Upper lobe of left lung (tissue), 6 donors: ENCODE results near the gene KLHL13. TPM values are rescaled to one million over a fixed set of nuclear protein-coding genes. Genes with fewer than 3 reads are reported as not detected.
"Not testable (repeated sequence)": the region's sequence is repeated elsewhere in the genome, so short reads cannot be mapped to it uniquely, and the experiment has no call there.

Experiments used
- ATAC-seq, 2 donors: fragments of 200-7000 bp; cut with Tn5 transposase; one replicate each; pipeline ENCODE4 v1.9.1; 2022; ENCODE audit warnings: mild to moderate bottlenecking in 2 of 2, moderate library complexity in 2 of 2; ENCODE audit not compliant: low FRiP score in 2 of 2
- DNase-seq, 2 donors: peaks; one replicate each; pipeline ENCODE4 v3.0.0-alpha.2; 2019 to 2020
- H3K27ac ChIP-seq, 4 donors: fragments of 200-600 bp; sonication (generic); one replicate each; pipeline ENCODE4 v1.5.1; 2016 to 2019
- H3K27me3 ChIP-seq, 4 donors: fragments of 200-600 bp; sonication (generic); one replicate each; pipeline ENCODE4 v1.5.1; 2017 to 2019
- H3K36me3 ChIP-seq, 4 donors: fragments of 200-600 bp; sonication (generic); one replicate each; pipeline ENCODE4 v1.5.1; 2016 to 2019
- H3K4me1 ChIP-seq, 4 donors: fragments of 200-600 bp; sonication (generic); one replicate each; pipeline ENCODE4 v1.5.1; 2018 to 2019
- H3K4me3 ChIP-seq, 4 donors: fragments of 200-600 bp; sonication (generic); one replicate each; pipeline ENCODE4 v1.5.1; 2017 to 2019; ENCODE audit warnings: mild to moderate bottlenecking in 2 of 4, moderate library complexity in 1 of 4
- H3K9me3 ChIP-seq, 4 donors: fragments of 200-600 bp; sonication (generic); one replicate each; pipeline ENCODE4 v1.5.1; 2018 to 2019
- EP300 ChIP-seq, 4 donors: sonication (generic); formaldehyde crosslinking; IDR thresholded peaks; one replicate each; pipeline ENCODE4 v1.5.1; 2017; ENCODE audit warnings: antibody characterized with exemption in 4 of 4, control low read depth in 2 of 4
- POLR2A ChIP-seq, 4 donors: fragments of 450-650 bp; IDR thresholded peaks; one replicate each; pipeline ENCODE4 v1.5.1; 2016 to 2017; ENCODE audit warnings: antibody characterized with exemption in 4 of 4, mild to moderate bottlenecking in 2 of 4
- POLR2AphosphoS5 ChIP-seq, 2 donors: sonication (generic); formaldehyde crosslinking; IDR thresholded peaks; one replicate each; pipeline ENCODE4 v1.5.1; 2017; ENCODE audit warnings: antibody characterized with exemption in 2 of 2
- WGBS, 2 donors: methylation state at CpG; one replicate each; pipeline ENCODE4 v1.1.5; 2017 to 2018; 5-methylcytosine and 5-hydroxymethylcytosine counted together
- total RNA-seq, 6 donors: library from RNA; depleted of rRNA in 4 of 6; stranded (reverse); fragments of >200 nt in 4 of 6; gene quantifications; one replicate each; pipeline versions ENCODE4 v1.1.0 to v1.2.1, GENCODE V29; 2016 to 2021
- TF ChIP-seq, protein P1 (sequence below), 6 experiments: fragments of 450-650 bp in 4 of 6; fragments of 200-600 bp in 2 of 6; sonication (generic) in 2 of 6; IDR thresholded peaks; one replicate each; pipeline ENCODE4 v1.5.1; 2016 to 2019; ENCODE audit warnings: antibody characterized with exemption in 6 of 6
- donor health status: DM: no; HTN: no; CAD: no; lungs with moderate emphysema.
- donor health status: DM: no; HTN: yes; CAD: no; lungs with severe emphysema.

KLHL13 gene
- total RNA-seq, 6 donors from 2014 or later: 0.63 to 3.8 (median 0.89) TPM; not detected in 1

DNA sequence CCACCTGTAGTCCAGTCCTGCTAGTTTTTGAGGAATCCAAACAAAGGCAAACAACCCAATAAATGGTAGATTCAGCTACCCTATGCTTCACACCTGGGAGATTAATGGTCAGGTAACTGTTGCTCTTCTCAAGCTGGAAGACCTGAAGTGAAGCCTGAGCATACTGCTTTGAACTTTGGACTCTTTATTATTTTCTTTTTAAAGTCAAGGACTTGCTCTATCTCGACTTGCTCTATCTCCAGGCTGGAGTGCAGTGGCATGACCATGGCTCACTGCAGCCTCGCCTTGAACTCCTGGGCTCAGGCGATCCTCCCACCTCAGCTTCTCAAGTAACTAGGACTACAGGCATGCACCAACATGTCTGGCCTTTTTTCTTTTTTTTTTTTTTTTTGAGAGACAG, 14.7 kb upstream of the KLHL13 start:
- H3K4me1 ChIP-seq: no peaks in the 10 kb centered on the region
- no peak for TF ChIP-seq EP300 (IDR thresholded peaks at IDR 0.05)
- no peak for TF ChIP-seq POLR2A (IDR thresholded peaks at IDR 0.05)
- TF ChIP-seq, protein P1, sequence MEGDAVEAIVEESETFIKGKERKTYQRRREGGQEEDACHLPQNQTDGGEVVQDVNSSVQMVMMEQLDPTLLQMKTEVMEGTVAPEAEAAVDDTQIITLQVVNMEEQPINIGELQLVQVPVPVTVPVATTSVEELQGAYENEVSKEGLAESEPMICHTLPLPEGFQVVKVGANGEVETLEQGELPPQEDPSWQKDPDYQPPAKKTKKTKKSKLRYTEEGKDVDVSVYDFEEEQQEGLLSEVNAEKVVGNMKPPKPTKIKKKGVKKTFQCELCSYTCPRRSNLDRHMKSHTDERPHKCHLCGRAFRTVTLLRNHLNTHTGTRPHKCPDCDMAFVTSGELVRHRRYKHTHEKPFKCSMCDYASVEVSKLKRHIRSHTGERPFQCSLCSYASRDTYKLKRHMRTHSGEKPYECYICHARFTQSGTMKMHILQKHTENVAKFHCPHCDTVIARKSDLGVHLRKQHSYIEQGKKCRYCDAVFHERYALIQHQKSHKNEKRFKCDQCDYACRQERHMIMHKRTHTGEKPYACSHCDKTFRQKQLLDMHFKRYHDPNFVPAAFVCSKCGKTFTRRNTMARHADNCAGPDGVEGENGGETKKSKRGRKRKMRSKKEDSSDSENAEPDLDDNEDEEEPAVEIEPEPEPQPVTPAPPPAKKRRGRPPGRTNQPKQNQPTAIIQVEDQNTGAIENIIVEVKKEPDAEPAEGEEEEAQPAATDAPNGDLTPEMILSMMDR (IDR thresholded peaks at IDR 0.05): no peak
- no peak for TF ChIP-seq POLR2AphosphoS5 (IDR thresholded peaks at IDR 0.05)
- WGBS, 2 donors: 72 to 85% methylated on average over 2 to 3 of the region's 3 CpGs
- H3K36me3 ChIP-seq: no peaks in the 10 kb centered on the region
- H3K4me3 ChIP-seq: no peak overlapping the region
- ATAC-seq (no peak), DNase-seq (no peak)
- no peaks in the 10 kb centered on the region for H3K9me3 ChIP-seq
- no peak overlapping the region for H3K27ac ChIP-seq
- H3K27me3 ChIP-seq: no peaks in the 10 kb centered on the region

DNA sequence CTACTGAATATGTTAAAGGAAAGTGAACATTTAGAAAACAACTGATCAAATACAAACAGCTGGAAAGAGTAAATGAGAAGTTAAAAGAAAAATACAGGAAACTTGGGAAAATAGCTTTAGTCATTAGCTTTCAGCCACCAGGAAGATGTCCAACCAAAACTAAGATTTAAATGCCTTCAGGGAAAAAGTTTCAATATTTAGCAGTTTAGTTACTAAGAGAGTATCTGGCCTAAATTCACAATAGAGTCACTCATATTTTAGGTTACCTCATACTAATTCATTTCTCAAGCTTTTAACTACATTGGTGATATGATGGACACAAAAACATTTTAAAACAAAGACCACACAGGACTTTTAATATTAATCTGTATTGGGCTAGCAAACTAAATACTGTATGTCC, 13.1 kb upstream of the KLHL13 start:
- Histone ChIP-seq H3K36me3 (no peaks in the 10 kb centered on the region), H3K9me3 (no peaks in the 10 kb centered on the region), H3K27me3 (no peaks in the 10 kb centered on the region), H3K4me3 (no peak overlapping the region), H3K27ac (no peak overlapping the region), H3K4me1 (no peaks in the 10 kb centered on the region)
- DNase-seq (no peak), ATAC-seq (no peak)
- TF ChIP-seq EP300 (IDR thresholded peaks at IDR 0.05) (no peak), POLR2A (IDR thresholded peaks at IDR 0.05) (no peak), POLR2AphosphoS5 (IDR thresholded peaks at IDR 0.05) (no peak)
- TF ChIP-seq, protein P1 (IDR thresholded peaks at IDR 0.05): no peak

DNA sequence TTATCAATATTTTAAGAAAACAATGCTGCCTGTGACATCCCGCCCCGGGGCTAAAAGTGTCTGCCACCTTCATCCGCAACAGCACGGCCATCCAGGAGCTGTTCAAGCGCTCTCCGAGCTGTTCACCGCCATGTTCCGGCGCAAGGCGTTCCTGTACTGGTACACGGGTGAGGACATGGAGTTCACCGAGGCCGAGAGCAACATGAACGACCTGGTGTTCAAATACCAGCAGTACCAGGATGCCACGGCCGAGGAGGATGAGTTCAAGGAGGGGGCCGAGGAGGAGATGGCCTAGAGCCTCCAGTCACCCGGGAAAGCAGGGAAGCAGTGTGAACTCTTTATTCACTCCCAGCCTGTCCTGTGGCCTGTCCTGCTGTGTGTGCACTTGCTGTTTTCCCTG, 12.1 kb upstream of the KLHL13 start:
- Histone ChIP-seq H3K36me3 (no peaks in the 10 kb centered on the region), H3K9me3 (no peaks in the 10 kb centered on the region), H3K4me1 (no peaks in the 10 kb centered on the region), H3K4me3 (no peak overlapping the region), H3K27ac (no peak overlapping the region), H3K27me3 (no peaks in the 10 kb centered on the region)
- no peak for ATAC-seq
- WGBS, 2 donors: 87 to 90% methylated on average over 3 to 18 of the region's 18 CpGs
- no peak for TF ChIP-seq POLR2AphosphoS5 (IDR thresholded peaks at IDR 0.05)
- DNase-seq: peak in 1 of 2 donors; percentile 2

DNA sequence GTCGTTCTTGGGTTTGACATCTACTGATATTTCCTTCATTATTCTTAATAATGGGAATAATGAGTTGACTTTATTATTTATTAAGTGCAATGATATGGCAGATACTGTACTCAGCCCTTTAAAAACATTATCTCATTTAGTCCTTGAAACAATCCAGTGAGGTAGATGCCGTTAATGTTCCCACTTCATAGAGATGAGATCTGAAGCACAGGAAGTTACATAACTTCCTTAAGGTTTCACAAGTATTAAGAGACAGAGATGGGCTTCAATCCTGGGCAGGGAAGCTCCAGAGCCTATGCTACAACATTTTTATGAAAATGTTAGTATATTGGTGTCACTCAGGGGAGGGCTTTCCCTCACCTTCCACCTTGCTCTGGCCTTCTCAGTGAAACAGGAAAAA, 9.7 kb upstream of the KLHL13 start:
- H3K4me1 ChIP-seq: no peaks in the 10 kb centered on the region
- no peak overlapping the region for H3K4me3 ChIP-seq
- ATAC-seq (no peak), DNase-seq (no peak)
- WGBS, 2 donors: 40 to 51% methylated on average over 2 of the region's 2 CpGs
- TF ChIP-seq, protein P1 (IDR thresholded peaks at IDR 0.05): no peak
- H3K36me3 ChIP-seq: no peaks in the 10 kb centered on the region
- no peak overlapping the region for H3K27ac ChIP-seq
- no peaks in the 10 kb centered on the region for H3K27me3 ChIP-seq
- H3K9me3 ChIP-seq: no peaks in the 10 kb centered on the region

DNA sequence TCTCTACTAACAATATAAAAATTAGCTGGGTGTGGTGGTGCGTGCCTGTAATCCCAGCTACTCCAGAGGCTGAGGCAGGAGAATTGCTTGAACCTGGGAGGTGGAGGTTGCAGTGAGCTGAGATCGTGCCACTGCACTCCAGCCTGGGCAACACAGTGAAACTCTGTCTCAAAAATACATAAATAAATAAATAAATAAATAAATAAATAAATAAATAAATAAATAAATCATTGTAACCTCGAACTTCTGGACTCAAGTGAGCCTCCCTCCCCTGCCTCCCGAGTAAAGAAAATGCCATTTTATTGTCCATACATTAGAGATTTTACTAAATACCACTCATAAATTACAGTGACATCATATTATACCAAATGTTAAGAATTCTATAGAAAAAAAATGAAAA, 7.6 kb upstream of the KLHL13 start:
- not testable (repeated sequence) for H3K4me3 ChIP-seq, H3K4me1 ChIP-seq, ATAC-seq, H3K36me3 ChIP-seq, H3K27ac ChIP-seq, DNase-seq, H3K27me3 ChIP-seq, H3K9me3 ChIP-seq
- 70 to 81% methylated on average over 4 of the region's 4 CpGs for WGBS, 2 donors

DNA sequence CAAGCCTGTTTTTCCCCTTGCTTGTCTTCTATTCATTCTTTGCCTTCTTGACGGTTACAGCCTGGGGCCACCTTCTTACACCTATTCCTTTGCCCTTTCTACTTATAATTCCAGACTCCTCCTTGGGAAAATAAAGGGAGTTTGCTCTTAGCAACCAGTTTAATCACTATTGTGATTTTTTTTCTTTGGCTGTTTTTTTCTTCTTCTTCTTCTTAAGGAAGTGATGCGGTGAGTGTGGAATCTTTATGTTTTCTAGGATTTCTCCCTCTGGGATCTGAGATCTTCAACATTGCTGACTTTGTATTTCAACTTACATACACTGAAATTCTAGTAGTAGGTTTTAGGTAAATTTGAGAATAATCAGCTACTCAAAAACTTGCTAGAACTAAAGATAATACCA, 1.1 kb upstream of the KLHL13 start:
- H3K9me3 ChIP-seq: no peaks in the 10 kb centered on the region
- TF ChIP-seq, protein P1 (IDR thresholded peaks at IDR 0.05): no peak
- no peak for TF ChIP-seq POLR2AphosphoS5 (IDR thresholded peaks at IDR 0.05)
- TF ChIP-seq EP300 (IDR thresholded peaks at IDR 0.05): no peak
- TF ChIP-seq POLR2A (IDR thresholded peaks at IDR 0.05): no peak
- H3K27me3 ChIP-seq: no peaks in the 10 kb centered on the region
- 57 to 83% methylated on average over 2 of the region's 2 CpGs for WGBS, 2 donors
- no peak for ATAC-seq
- H3K27ac ChIP-seq: no peak overlapping the region
- H3K4me1 ChIP-seq: no peaks in the 10 kb centered on the region
- H3K4me3 ChIP-seq: no peak overlapping the region
- no peaks in the 10 kb centered on the region for H3K36me3 ChIP-seq
- no peak for DNase-seq
